Suppressor macrophage treated with lipopolysaccharide for 1 hour (primary cell): ENCODE results near the gene MAP7.
"Not testable (repeated sequence)": the region's sequence is repeated elsewhere in the genome, so short reads cannot be mapped to it uniquely, and the experiment has no call there.

Experiments
- DNase-seq, 3 donors: peaks; one replicate each; pipeline ENCODE4 v3.0.0-alpha.2; 2020 to 2022

Gene MAP7

GRCh38 chr6:136550330-136551071 lies at the start of gene MAP7:
TSS of gene MAP7 (minus strand) at chr6:136550422. CDS start at chr6:136550408, 14 bp downstream.
- DNase-seq, result peak; percentile 57 to 79 (median 65)

DNA sequence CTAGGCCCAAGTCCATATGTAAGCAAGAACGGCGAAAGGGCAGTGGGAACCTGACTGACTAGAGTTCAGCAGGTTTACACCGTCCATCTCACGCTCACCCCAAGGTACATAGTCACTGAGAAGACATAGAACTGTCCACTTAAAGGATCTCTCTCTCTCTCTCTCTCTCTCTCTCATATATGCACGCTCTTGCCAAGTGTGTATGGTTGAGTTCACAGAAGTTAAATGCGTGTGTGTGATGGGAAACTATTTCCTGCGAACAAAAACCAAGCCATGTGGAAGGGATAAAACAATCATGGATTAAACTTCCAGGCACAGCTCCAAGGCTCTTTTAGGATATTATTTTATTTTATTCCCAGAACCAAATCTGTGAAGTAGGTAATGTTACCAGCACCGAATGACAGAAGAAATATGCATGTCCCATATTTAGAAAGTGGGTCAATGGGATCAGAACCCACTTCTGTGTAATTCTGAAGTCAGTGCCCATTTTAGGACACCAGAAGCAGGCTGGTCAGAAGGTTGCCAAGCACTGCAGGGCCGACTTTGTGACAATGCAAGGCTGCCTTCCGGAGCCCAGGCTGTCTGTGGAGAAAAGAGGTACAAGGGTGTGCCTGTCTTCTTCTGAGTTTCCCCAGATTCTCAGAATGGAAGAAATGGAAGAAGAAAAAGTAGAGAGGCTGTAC lies 49.2 kb upstream of the MAP7 start:
- no peak for DNase-seq

- DNase-seq, result no peak
Measured at GRCh38 chr6:136598048-136598447, 47.8 kb upstream of the MAP7 start.

DNA sequence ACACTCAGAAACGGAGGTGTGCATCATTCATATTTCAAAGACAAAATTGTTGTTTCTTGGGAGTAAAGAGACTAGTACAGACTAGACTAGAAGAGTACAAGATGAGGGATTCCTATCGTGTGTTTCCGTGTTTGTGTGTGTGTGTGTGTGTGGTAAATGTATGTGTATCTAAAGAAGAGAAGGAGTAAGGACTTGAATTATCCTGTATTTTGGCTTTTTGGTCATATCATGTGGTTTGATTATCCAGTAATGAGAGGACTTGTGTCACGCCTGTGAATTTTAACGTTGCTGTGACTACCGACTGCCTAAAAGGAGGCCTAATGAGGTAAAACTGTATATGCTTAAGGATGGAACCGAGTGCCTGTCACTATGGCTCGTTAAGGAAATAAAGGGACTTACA lies 44.4 kb upstream of the MAP7 start:
- no peak for DNase-seq

GRCh38 chr6:136593748-136594490 lies 43.7 kb upstream of the MAP7 start:
- peak; percentile 94 to 99 (median 97) for DNase-seq

DNA sequence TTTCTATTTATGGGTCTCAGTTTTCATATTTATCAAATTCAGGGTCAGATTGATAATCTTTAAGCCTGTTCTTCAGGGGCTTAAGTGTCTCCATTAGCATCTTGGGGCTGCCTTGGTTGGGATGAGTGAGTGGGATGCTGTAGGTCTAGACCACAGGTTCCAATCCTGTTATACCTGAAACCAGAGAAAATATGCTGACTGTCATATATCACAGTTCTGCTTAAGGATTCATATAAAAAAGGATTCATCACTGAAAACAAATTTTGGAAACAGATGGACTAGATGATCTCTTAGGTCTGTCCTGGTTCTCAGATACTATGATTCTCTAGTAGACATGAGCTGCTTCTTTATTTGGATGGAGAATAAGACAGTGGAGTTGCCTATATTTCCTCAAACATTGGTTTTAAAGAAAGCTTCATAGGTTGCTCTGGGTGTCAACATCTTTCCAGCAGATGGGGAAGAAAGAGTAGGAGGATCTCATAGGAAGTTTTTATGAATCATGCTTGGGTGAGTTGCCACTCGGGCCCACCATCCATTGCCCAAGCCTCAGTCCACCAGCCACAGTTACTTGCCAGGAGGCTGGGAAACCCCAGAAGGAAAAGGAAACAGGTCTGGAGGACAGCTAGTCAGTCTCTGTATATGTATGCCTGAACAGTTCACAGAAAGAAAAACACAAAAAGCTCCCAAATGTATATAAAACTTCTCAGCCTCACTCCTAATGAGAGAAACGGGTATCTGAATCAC lies 42.9 kb upstream of the MAP7 start:
- peak; percentile 94 to 99 (median 96) for DNase-seq

DNA sequence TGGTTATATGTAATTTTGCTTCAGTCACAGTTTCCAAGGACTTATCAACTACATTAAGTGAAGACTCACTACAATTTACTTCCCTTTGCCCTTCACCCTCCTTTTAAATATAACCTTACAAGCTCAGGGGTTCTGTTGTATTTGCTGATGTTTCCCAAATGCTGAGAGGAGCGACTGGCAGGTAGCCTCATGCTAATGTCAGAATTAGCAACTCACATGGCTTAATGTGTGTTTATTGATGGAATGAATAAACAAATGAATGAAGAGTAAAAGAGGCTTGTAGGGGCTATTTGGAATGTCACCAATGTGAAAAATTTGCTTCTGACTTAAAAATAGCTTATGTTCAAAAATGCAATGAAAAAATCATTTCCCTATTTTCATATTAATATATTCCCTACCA lies 41.4 kb upstream of the MAP7 start:
- DNase-seq, result no peak

GRCh38 chr6:136590846-136591245 lies 40.6 kb upstream of the MAP7 start:
- peak; percentile 51 to 65 (median 53) for DNase-seq

DNA sequence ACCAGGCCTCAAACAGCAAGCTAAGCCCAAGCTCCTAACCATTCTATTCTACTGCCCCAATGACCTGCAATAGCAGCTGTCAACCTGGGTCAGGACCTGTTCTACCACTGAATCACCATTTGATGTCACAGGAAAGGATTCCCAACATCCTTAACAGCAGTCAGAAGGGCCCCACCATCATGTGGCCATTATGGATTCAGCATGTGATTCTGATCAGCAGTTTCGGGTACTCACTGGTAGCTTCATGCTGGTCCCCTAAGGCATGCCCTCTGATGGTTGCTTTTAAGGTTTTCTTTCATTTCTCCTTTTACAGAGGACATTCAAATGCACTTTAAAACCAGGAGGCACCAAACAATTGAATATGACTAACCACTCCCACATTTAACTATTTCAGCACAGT lies 37.3 kb upstream of the MAP7 start:
- peak; percentile 26 to 57 (median 39) for DNase-seq

- peak in 1 of 3 donors; percentile 16 for DNase-seq
Measured at GRCh38 chr6:136586295-136586694, 36.1 kb upstream of the MAP7 start.

DNA sequence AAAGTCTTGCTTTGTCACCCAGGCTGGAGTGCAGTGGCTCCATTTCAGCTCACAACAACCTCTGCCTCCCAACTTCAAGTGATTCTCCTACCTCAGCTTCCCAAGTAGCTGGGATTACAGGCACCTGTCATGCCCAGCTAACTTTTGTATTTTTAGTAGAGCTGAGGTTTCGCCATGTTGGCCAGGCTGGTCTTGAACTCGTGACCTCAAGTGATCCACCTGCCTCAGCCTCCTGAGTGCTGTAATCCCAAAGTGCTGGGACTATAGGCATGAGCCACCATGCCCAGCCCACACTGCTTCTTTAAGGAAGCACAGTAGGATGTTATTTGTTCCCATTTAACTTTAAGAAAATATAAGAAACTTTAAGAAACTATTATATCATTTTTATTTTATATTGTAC lies 35.3 kb upstream of the MAP7 start:
- not testable (repeated sequence) for DNase-seq

- not testable (repeated sequence) for DNase-seq
Measured at GRCh38 chr6:136584290-136584689, 34.1 kb upstream of the MAP7 start.

- peak; percentile 36 to 93 (median 92) for DNase-seq
Measured at GRCh38 chr6:136582711-136583471, 32.7 kb upstream of the MAP7 start.

GRCh38 chr6:136579800-136580199 lies 29.6 kb upstream of the MAP7 start:
- no peak for DNase-seq

DNA sequence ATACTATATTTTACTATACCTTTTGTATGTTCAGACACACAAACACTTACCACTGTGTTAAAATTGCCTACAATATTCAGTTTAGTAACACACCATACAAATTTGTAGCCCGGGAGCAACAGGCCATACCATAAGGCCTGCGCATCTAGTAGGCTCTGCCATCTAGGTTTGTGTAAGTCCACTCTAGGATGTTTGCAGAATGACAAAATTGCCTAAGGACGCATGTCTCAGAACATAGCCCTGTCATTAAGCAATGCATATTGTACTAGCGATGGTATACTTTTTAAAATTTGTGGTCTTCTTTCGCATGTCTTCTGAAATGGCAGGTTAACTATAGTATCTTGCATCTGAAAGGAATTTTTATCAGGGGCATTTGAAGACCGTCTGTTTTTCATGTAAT lies 26.6 kb upstream of the MAP7 start:
- no peak for DNase-seq

DNA sequence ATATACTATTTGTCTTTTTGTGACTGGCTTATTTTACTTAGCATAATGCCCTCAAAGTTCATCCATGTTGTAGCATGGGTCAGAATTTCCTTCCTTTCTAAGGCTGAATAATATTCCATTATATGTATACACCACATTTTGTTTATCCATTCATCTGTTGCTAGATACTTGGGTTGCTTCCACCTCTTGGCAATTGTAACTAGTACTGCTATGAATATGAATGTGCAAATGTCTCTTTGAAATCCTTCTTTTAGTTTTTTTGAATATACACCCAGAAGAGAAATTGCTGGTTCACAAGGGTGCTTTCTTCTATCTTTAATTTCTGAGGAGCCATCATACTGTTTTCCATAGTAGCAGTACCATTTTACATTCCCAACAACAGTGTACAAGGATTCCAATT lies 21.3 kb upstream of the MAP7 start:
- no peak for DNase-seq

DNA sequence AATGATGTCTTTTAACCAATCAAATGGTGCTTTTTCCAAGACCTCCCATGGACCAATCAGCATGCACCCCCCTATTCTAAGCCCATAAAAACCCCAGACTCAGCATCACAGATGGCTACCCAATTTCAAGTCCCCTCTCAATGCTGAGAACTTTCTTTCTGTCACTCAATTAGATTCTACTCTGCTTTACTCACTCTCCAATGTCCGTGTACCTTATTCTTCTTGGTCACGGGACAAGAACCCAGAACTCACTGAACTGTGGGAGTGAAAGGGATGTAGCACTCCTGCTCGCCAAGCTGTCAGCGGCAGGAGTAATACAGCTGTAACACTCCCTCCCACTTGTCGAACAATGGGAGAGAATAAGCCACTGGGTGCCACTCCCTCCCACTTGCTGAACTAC lies 20.8 kb upstream of the MAP7 start:
- DNase-seq, result no peak

DNA sequence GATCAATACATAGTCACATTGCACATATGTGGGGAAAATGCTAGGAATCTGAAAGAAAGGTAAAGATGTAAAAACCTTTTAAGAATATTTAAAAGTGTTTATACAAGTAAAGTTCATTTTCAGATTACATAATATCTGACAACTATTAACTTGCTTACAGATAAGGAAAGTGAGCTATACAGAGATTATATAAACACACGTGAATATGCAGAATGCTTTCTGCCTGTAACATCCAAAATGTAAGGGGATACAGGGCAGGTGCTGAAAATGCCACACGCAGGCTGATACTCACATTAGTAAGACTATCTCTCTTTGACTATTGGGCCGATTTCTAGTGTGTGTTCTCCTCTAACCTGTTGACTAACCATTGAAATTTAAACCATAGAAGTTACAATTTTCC lies 17.9 kb upstream of the MAP7 start:
- DNase-seq, result no peak

- no peak for DNase-seq
Measured at GRCh38 chr6:136567688-136568087, 17.5 kb upstream of the MAP7 start.

- no peak for DNase-seq
Measured at GRCh38 chr6:136566851-136567250, 16.6 kb upstream of the MAP7 start.

DNA sequence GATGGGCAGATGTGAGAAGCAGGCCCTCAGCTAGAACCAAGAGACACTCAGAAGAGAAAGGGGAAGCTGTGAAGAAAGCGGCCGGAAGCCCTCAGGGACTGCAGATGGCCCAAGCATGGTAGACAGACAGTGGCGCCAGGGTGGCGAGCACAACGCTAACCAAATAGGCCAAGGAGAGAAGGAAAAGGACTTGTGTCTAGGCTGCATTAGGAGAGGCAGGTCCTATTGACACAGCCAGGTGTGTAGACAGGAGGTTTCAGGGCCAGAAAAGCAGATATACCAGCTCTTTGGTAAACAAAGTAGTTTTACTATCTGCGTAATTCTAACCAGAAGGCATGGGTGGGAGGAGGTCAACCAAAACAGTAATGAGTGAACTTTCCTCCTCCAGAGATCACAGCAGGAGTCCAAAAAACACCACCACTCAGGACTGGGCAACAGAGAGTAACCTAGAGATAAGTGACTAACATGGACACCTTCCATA lies 15.8 kb upstream of the MAP7 start:
- DNase-seq, result peak; percentile 45 to 51 (median 47)

DNA sequence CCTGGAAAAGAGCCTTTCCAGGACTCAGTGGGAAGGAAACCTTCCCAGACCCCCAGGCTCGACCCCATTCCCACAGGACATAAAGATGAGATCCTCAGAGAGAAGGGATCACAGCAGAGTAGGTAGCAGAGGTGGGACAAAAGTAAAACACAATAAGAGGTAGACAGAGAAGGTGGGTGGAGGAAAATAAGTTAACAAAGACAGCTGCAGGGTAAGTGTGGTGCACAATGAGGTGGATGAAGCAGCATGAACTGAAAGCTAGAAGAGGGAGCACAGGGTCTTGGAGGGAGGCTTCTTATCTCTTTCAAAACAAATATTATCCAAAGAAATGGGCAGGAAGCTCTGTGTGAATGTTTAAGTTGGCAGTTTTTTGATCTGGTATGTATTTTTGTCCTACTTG lies 14.0 kb upstream of the MAP7 start:
- no peak for DNase-seq
